Lung (tissue), 12 donors: ENCODE measurements around the gene HSBP1L1. TPM values are rescaled to one million over a fixed set of nuclear protein-coding genes. Genes with fewer than 3 reads are reported as not detected.

ENCODE experiments used
- ATAC-seq: fragments of 200-7000 bp; cut with Tn5 transposase; one replicate; pipeline ENCODE4 v1.9.1; 2020; ENCODE audit warnings: moderate number of reproducible peaks; ENCODE audit not compliant: insufficient read depth, low FRiP score
- DNase-seq, 3 donors: peaks; one replicate each; pipeline ENCODE4 v3.0.0-alpha.2; 2013 to 2017
- H3K27ac ChIP-seq, 2 donors: one replicate each; pipeline ENCODE4 v1.5.1; 2013; ENCODE audit warnings: mild to moderate bottlenecking in 2 of 2, moderate library complexity in 2 of 2, control low read depth in 1 of 2, inconsistent platforms in 1 of 2, low read depth in 1 of 2, low read length in 1 of 2
- H3K27me3 ChIP-seq, 3 donors: one replicate each; pipeline ENCODE4 v1.5.1; 2013; ENCODE audit warnings: low read length in 2 of 3; ENCODE audit not compliant: control insufficient read depth in 3 of 3, insufficient read depth in 3 of 3
- H3K36me3 ChIP-seq, 4 donors: one replicate each; pipeline ENCODE4 v1.5.1; 2013; ENCODE audit warnings: low read length in 4 of 4, mild to moderate bottlenecking in 1 of 4, moderate library complexity in 1 of 4; ENCODE audit not compliant: control insufficient read depth in 4 of 4, insufficient read depth in 4 of 4
- H3K4me1 ChIP-seq, 5 donors: one replicate each; pipeline ENCODE4 v1.5.1; 2013; ENCODE audit warnings: low read length in 5 of 5, mild to moderate bottlenecking in 2 of 5, moderate library complexity in 1 of 5; ENCODE audit not compliant: control insufficient read depth in 5 of 5, insufficient read depth in 5 of 5
- H3K4me3 ChIP-seq: one replicate; pipeline ENCODE4 v1.5.1; 2013; ENCODE audit warnings: mild to moderate bottlenecking, control low read depth, moderate library complexity
- H3K9ac ChIP-seq, 2 donors: one replicate each; pipeline ENCODE4 v1.5.1; 2013; ENCODE audit warnings: low read length in 2 of 2, control low read depth in 1 of 2; ENCODE audit not compliant: insufficient read depth in 1 of 2
- H3K9me3 ChIP-seq, 4 donors: one replicate each; pipeline ENCODE4 v1.5.1; 2013; ENCODE audit warnings: low read length in 3 of 4, mild to moderate bottlenecking in 1 of 4, moderate library complexity in 1 of 4; ENCODE audit not compliant: control insufficient read depth in 4 of 4, insufficient read depth in 3 of 4
- WGBS, 2 donors: extraction: QIAGEN DNeasy Blood & Tissue Kit; methylation state at CpG; one replicate each; pipeline ENCODE4 v1.1.7; 2013; 5-methylcytosine and 5-hydroxymethylcytosine counted together
- polyA plus RNA-seq, 2 donors: library from polyadenylated mRNA; stranded (reverse); fragments of 200-250 nt; gene quantifications; one replicate each; pipeline ENCODE4 v1.2.1, GENCODE V29; 2013
- total RNA-seq, 2 donors: library from RNA; depleted of rRNA in 1 of 2; stranded (reverse); fragments of >200 nt in 1 of 2; gene quantifications; one replicate each; pipeline ENCODE4 v1.2.1, GENCODE V29; 2014 to 2021
- TF ChIP-seq, protein P1 (sequence below): IDR thresholded peaks from 2 replicates; pipeline ENCODE4 v1.5.1; 2012; ENCODE audit warnings: mild to moderate bottlenecking; ENCODE audit errors: control extremely low read depth, extremely low read depth
- donor health status: control.
- donor health status: control.
- donor health status: Bipolar disorder and iron deficiency.
- donor health status: healthy.
- donor health status: DM: yes; HTN: yes; CAD: no.

HSBP1L1 gene
- total and polyA plus RNA-seq, 4 donors, result 23.2 to 80.9 (median 34.3) TPM

- no peaks in the 10 kb centered on the region for H3K27me3 ChIP-seq
- TF ChIP-seq, protein P1, sequence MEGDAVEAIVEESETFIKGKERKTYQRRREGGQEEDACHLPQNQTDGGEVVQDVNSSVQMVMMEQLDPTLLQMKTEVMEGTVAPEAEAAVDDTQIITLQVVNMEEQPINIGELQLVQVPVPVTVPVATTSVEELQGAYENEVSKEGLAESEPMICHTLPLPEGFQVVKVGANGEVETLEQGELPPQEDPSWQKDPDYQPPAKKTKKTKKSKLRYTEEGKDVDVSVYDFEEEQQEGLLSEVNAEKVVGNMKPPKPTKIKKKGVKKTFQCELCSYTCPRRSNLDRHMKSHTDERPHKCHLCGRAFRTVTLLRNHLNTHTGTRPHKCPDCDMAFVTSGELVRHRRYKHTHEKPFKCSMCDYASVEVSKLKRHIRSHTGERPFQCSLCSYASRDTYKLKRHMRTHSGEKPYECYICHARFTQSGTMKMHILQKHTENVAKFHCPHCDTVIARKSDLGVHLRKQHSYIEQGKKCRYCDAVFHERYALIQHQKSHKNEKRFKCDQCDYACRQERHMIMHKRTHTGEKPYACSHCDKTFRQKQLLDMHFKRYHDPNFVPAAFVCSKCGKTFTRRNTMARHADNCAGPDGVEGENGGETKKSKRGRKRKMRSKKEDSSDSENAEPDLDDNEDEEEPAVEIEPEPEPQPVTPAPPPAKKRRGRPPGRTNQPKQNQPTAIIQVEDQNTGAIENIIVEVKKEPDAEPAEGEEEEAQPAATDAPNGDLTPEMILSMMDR, result no peak
- H3K9me3 ChIP-seq, result no peaks in the 10 kb centered on the region
- H3K36me3 ChIP-seq, result peaks cover 0 to 8% (median 3%) of the 10 kb centered on the region in 4 donors
- peak overlapping the region; percentile 80 for H3K4me3 ChIP-seq
- H3K27ac ChIP-seq, result peak overlapping the region; percentile 26 to 78
- peaks cover 4 to 32% (median 13%) of the 10 kb centered on the region in 5 donors for H3K4me1 ChIP-seq
- DNase-seq (peak in 1 of 3 donors; percentile 43), ATAC-seq (no peak)
- 28 to 43% methylated on average over 12 of the region's 12 CpGs for WGBS, 2 donors
- H3K9ac ChIP-seq, result peak overlapping the region; percentile 55 to 57
Measured at GRCh38 chr18:79949697-79950487, 14.6 kb upstream of the HSBP1L1 start.

- 2 to 3% methylated on average over 69 to 81 of the region's 81 CpGs for WGBS, 2 donors
- peak overlapping the region; percentile 67 to 78 for H3K27ac ChIP-seq
Measured at GRCh38 chr18:79950515-79951341, 13.7 kb upstream of the HSBP1L1 start.

DNA sequence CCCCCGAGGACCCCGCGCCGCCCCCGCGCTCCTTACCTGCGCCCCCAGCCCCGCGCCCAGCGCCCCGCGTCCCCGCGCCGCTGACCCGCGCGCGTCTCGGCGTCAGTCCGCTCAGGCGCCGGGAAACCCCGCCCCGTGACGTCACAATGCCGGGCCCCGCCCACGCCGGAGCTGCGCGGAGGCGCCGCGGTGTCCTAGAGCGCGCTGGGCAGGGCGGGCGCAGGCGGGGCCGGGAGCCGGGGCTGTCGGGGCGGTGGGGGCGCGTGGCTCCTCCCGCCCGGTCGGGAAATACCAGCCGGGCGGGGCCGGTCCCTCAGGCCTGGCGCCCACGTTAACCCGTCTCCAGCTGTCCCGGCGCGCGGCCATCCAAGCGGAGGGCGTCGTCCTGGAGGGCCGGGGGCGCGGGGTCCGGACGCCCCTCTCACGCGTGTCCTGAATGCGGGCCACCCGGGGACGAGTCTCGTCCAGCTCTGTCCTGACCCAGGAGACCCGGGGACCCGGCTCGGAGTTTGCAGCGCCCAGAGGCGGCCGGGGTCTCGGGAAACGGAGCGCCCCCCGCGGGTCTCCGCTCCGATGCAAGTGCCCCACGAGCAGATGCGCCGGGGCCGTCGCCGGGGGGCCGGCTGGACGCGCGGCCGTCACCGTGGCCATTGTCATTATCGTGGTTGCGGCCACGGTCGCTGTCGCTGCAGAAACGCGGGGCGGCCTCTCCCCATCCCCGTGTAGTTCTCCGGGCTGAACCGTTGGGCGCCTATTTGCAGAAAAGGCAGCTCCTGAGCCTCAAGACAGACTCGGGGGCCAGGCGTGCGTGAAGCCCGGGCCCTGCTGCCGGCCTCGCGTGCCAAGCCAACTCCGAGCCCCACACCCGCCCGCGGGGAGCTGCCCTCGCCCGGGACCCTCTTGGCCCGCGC lies 12.6 kb upstream of the HSBP1L1 start, which contains the start of gene SLC66A2:
Gene SLC66A2 (minus strand): TSS at position 109 of the 911 bp plus-strand sequence. CDS start 727 bp downstream, outside the sequence.
- H3K4me3 ChIP-seq, result peak within 1 kb of the TSS; percentile 80
- H3K27ac ChIP-seq, result peak within 1 kb of the TSS; percentile 67 to 78
- peak; percentile 90 for ATAC-seq
- H3K36me3 ChIP-seq, result peaks cover 0 to 6% (median 3%) of the 10 kb centered on the region in 4 donors
- 0 to 1% methylated on average over 76 to 126 of the region's 126 CpGs for WGBS, 2 donors
- TF ChIP-seq, protein P1, result no peak
- peak; percentile 87 to 93 (median 92) for DNase-seq
- no peaks in the 10 kb centered on the region for H3K27me3 ChIP-seq
- no peaks in the 10 kb centered on the region for H3K9me3 ChIP-seq
- peaks cover 4 to 26% (median 11%) of the 10 kb centered on the region in 5 donors for H3K4me1 ChIP-seq
- H3K9ac ChIP-seq, result peak within 1 kb of the TSS; percentile 55 to 57

More at GRCh38 chr18:79950515-79951341, 13.7 kb upstream of the HSBP1L1 start:
- Histone ChIP-seq H3K4me1 (peaks cover 4 to 27% (median 11%) of the 10 kb centered on the region in 5 donors), H3K9ac (peak overlapping the region; percentile 55 to 57), H3K27me3 (no peaks in the 10 kb centered on the region), H3K4me3 (peak overlapping the region; percentile 80), H3K9me3 (no peaks in the 10 kb centered on the region), H3K36me3 (peaks cover 0 to 8% (median 3%) of the 10 kb centered on the region in 4 donors)
- DNase-seq (peak in 2 of 3 donors; percentile 32 to 35), ATAC-seq (no peak)
- TF ChIP-seq, protein P1, result no peak
